NCI-H446 treated with DMSO at 0.1 percent for 48 hours (cell line): ENCODE results near the gene RPS27L.

ENCODE experiments used
- DNase-seq: peaks from one replicate; lab custom pipeline; 2025; lab: John Stamatoyannopoulos, UW

RPS27L gene

DNA sequence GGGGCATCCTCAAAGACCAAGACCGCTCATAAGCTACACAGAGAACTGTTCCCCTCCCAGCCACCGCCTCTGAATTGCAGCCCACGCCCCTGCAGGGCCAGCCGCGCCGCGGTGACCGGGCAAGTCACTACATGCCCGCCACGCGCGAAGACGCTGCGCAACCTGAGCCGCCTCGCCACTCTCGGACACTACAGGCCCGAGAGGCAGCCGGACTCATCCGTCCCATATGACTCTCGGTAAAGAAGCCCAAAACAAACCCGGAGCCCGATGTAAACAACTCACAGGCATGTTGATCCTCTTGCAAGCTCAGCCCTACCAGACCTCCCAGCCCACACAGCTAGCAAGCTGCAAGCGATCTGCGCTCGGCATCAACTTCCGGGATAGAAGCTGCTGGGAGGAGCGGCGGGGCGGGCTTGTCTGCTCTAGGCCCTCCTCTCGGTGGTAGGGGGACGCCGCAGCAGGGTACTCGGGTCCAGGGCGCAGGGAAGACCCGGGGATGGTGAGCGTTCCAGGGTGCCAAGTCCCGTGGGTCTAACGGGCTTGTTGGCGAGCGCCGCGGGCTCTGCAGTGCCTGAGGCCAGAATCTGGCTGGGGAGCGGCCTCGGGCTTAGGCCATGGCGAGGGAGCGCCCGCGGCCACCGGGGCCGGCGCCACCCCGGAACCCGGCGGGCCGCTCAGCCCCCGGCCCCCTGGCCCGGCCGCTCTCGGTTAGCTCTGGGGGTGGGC, at the start of gene RPS27L:
Gene RPS27L, minus strand, starts transcription at position 360 of the 726 bp plus-strand sequence. Its CDS starts 72 bp downstream, at position 288.
- DNase-seq = peak; percentile 82

DNA sequence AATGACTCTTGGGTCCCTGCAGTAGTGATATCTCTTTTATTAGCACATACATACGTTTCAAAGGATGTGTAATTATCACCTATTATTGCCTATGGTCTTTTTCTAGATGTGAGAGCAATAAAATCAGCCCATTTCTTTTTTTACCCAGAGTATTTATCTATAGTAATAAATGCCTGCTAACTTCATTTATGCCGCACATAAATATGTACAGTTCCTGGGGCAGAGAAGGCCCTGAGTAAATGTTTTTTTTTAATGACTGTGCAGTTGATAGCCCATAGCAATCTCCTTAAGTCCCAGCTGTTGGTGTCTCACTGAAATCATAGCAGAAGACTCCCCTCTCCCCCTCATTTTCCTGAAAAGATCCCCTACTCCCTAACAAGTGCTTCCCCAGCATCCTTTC, 48.8 kb upstream of the RPS27L start:
- no peak for DNase-seq

DNA sequence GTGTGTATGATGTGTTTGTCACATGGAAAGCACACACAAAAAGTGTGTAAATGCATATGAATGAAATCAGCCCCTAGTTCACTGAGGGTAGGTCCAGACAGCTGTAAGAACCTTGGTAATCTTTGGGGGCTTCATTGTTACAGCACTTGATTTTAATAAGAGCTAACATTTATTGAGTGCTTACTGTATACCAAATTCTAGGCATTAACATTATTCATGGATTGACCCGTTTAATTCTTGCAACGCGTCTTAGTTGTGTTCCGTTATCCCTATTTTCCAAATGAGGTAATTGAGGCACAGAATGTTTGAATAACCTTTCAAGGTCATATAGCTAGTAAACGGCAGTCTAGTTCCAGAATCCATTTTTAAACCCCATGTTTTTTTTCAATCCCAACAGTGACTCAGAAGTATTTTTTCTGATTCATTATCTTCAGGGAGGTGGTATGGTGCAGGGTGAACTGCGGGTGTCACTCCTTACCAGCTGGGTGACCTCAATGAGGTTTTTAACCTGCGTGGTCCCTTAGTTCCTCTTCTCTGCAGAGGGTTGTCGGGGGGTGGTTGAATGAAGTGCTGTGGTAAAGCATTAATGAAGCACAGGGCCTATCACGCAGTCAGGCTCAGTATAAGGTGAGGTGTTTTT, 46.3 kb upstream of the RPS27L start:
- no peak for DNase-seq

DNA sequence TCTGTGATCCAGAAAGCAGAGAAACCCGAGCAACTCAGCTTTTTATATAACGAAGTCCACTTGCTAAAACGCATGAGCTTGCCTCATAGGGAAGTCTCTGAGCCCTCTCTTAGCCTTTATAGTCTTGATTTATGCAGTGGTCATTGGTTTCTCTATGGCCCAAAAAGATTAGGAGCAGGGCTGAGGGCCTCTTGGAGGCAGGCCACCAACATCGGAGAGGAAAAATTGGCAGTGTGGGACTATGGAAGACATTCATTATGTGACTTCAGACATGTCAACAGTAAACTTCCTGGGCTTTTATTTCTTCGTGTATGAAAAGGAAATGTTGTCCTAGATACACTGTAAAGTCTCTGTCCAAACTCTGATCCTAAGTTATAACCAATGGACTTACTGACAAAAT, 45.6 kb upstream of the RPS27L start:
- DNase-seq = no peak

DNA sequence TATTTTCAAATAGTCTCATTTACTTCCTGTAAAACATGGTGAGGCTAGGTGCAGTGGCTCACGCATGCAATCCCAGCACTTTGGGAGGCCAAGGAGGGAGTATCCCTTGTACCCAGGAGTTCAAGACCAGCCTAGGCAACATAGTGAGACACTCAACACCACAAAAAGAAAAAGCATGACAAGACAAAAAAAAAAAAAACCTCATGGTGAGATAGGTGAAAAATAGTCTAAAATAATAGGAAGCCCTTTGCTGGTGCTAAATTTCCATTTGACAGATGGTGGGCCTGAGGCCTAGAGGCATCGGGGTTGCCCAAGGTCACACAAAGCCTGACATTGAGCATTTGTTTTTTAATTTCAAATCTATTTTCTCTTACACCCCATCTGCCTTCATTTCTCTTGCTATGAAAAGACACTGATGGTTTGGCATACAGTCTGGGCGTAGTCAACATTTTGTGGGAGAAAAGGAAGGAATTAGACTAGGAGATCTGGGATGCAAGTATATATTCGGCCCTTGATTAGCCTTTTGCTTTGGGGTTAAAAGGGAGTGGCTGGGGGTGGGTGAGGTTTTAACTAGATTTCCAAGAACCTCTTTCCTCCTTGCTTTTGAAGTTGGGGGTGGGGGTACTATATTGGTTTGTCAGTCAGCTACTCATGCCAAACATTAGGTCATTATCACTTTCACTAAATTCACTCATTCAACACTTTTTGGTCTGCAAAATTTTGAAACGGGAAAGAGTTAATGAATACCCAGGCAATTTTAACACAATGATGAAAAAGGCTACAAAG, 43.4 kb upstream of the RPS27L start:
- no peak for DNase-seq

DNA sequence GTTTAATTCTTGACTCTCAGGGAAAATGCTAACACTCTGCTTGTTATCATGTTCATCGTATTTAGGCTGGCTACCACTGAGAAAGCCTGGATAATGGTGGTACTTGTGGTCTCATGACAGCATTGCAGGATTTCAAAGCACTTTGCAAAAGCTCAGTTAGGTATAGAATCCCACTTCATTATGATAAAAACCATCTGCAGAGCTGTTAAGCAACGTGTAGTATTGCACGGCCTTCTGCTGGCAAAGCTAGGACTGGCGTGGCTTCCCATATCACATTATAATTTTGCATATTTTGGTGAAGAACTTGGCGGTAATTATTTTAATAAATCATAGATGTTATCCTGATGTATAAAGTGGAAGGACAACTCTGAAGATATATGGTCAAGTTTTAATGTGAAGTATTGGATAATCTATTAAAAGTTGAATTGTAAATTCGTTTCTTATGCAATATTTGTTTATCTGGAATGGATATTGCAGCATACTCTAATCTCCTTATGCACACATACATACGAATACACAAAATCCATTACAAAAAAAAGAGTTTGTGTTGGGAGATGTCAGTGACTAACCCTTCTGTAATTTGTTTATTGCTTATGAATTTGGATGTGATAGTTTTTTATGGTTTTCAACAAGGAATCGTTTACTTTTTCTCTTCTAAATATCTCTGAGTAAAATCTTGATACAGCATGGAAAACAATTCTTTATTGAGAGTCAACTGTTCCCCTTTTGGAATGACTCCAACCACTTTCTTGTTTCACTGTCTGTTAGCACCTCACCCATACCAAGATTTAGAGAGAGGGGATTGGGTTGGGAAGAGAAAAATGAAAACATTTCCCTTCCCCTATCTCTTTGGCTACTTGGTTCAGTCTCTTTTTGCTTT, 41.3 kb upstream of the RPS27L start:
- peak; percentile 41 for DNase-seq

DNA sequence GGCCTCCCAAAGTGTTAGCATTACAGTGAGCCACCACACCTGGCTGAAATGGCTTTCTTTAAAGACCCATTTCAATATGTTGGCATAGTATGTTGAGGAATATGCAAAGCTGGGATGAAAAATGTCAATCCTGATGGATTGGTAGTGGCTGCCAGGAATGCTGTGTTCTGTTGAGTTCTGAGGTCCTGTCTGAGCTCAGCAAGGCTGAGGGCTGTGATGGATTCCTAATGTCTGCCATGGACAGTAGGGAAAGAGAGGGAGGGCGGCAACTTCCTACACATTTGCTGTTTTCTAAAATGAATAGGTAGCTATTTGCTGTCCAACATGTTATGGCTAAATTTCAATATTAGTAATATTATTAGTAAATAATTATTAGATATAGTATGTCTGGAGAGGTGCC, 40.3 kb upstream of the RPS27L start:
- DNase-seq = no peak

DNA sequence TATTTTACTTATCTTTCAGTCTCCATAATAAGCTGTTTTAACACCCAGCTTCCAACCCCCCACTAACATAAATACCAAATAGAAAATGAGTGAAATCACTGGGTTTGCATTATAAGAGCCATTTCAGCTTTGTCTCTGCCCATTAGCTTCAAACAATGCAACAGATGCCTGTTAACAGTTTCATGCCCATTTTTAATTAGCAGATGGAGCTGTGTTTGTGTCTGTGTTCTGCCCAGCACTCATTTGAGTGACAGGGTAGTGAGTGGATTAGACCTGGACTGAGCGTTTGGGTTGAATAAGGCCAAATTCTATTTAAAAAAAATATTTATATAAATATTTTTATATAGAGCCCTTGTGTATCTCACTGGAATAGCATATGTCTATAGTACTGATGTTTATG, 39.6 kb upstream of the RPS27L start:
- DNase-seq = peak; percentile 83

DNA sequence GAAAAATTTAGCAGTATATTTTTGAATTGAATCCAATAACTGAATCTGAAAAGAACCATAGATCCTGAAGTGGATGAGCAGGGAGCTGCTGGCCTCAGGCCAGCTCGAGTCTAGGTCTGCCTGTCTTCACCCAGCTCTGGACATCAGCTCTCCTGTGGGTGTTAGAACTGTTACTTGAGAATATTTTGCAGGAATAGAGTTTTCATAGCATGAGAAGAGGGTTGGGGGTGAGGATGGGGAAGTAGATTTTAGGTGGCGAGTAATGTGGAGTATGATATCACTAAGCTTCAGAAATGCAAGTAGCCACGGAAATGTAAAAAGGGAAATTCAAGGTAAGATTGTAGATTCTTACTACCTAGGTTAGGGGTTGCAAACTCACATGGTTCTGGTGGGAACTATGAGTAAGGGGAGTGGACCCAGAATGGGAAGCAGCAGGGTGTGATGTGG, 38.3 kb upstream of the RPS27L start:
- DNase-seq = peak; percentile 33

DNA sequence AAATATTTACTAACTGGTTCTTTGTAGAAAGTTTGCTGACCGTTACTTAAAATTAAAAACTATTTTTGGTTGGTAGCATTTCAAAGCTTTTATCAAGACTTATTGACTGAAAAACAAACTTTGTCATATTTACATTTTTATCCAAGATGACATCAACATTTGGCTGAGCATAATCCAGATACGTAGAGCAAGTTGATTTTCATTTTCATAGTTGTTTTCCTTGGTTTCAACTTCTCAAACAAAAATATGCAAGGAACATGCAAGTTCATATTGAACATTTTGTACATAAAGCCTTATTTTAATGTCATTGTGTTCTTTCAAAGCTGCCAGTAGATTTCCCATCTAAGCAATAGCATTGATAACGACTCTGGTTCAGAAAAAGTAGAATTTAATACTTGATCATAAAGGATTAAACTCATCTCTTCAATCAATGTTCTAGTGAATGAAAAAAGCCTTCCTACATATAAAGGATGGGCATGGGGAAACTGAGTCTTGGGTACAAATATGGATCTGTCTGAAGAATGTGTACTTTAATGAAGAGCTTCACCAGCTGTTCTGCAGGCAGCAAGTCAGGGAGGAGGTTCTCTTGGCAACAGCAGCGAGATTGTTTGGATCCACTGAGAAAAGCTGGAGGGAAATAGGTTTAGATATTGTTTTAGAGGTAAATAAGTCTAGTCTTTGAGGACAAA, 37.7 kb upstream of the RPS27L start:
- DNase-seq = no peak

DNA sequence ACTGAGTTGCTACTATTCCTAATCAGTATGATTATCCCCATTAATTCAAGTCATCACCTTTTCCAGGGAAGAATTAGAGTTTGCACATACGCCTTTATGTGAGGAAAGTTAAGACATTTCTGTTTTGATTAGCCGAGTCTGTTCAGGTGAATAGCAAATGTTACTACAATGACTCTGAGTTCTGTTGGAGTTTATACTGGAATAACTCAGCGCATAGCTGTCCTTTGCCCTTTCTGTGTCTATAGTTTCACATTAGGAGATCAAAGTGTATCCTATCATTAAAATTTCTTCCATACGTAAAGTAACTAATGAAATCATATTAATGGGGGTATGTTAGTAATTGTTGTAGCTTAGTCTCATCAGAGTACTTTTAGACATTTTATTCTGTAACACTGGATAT, 37.0 kb upstream of the RPS27L start:
- no peak for DNase-seq

DNA sequence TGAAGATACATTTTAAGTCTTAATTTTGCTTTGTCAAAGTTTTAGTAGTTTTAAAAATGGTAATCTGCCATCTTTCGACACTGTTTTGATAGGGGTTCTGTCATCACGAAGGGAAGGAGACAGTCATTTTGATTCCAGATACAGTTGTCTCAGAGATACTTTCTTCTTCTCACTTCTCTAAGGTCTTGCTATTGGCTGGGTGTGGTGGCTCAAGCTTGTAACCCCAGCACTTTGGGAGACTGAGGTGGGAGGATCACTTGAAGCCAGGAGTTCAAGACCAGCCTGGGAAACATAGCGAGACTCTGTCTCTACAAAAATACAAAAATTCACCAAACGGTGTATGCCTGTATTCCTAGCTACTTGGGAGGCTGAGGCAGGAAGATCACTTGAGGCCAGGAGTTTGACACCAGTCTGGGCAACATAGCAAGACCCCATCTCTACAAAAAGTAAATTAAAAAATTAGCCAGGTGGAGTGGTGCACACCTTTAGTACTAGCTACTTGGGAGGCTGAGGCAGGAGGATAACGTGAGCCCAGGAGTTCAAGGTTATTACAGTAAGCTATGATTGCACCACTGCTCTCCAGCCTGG, 35.4 kb upstream of the RPS27L start:
- DNase-seq = no peak

DNA sequence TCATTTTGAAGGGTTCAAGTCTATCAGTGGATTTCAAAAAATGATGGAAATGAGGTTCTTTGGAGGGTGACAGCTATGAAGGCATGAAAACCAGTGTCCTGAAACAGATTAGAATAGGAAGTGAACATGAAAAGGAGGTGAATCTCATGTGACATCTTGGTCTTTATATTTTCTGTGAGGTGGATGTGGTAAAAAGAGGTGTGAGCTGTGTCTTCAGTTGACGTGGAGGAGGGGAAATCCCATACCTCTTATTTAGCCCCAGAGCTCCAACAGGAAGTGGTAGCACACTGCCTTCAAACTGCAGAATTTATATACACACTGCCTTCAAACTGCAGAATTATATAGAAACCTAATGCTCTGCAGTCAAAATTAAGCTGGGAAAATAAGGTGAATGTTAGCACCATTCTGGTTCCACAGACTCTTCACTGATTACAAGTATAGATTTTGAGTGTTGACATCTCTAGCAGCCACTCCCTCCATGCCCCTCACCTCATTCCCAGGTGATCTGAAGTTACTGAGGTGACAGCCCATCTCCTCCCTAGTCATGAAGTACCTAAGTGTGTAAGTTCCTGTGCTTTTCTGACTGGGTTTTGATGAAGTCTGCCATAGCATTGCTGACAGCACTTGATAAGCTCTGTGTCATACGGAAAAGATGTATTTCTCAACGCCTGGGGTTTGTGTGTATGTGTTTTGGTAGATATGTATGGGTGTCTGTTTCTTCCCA, 34.8 kb upstream of the RPS27L start:
- DNase-seq = no peak

DNA sequence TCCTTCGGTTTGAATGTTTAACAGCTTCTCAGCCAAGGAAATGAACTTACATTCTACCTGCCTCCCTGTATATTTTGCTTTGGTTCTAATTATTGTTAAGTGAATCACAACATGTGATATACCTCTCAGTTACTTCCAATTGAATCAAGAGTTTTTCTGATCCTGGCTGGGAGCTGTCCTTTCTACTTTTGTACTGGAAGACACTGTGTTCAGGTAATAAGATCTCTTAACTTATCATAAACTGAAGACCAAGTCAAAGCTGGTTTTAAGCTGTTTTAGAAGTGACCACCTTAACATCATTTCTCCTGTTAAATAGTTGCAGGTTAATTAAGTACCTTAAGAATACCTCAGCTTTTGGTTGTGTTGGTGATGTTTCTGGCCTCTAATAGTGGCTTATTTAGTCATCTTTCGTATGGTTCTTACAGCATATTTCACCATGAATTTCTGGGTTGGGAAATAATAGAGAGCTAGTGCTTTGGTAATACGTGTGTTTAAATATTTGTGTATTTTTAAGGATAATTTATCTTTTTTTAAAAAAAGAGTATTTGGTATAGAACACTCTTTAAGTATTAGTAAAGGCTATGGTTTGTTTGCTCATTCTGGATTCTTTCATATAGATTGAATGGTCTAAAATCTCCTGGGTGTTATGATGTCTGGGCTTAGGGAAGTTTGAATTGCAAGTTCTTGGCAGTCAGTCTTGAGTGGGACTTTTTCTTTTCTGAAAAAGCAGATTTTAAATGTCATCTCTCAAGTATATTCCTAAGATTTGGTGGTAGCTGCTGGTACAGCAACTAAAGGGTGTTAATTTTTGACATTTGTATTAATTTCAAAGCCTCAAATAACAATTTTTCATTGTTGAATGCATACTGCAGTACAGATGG, 33.7 kb upstream of the RPS27L start:
- no peak for DNase-seq

DNA sequence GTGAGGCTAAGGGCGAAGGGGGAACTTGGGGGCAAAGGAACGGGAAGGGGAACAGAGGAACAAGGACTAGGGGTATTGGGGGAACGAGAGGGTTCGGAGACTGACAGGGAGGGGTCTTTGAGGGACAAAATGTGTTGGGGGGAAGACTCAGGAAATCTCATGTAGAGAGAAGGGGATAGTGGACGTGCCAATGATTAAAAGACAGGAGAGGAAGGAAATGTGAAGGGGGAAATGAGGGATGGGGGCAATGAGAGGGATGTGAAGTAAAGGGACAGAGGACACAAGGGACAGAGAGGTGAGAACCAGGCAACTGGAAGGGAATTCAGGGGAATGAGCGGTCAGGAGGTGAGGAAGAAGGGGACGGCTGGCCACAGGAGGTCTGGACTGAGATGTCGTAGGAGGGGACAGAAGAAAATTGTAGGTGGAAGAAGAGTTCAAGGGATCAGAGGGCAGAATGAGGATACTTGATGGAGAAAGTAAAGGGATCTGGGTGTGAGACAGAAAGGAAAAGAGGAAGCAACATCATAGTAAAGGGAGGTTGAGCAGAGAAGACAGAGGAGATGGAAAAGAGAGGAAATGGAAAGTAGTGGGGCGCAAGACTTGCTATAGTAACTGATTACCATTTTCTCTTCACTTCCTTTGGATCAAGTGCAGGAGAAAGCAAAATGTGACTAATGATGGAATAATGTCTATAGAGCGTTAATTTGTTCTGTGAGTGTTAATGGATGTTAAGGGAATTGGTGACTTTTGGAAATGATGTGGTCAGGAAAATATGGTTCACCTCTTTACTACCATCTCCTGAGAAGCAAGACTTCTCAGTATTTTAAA, 32.9 kb upstream of the RPS27L start:
- DNase-seq = no peak

DNA sequence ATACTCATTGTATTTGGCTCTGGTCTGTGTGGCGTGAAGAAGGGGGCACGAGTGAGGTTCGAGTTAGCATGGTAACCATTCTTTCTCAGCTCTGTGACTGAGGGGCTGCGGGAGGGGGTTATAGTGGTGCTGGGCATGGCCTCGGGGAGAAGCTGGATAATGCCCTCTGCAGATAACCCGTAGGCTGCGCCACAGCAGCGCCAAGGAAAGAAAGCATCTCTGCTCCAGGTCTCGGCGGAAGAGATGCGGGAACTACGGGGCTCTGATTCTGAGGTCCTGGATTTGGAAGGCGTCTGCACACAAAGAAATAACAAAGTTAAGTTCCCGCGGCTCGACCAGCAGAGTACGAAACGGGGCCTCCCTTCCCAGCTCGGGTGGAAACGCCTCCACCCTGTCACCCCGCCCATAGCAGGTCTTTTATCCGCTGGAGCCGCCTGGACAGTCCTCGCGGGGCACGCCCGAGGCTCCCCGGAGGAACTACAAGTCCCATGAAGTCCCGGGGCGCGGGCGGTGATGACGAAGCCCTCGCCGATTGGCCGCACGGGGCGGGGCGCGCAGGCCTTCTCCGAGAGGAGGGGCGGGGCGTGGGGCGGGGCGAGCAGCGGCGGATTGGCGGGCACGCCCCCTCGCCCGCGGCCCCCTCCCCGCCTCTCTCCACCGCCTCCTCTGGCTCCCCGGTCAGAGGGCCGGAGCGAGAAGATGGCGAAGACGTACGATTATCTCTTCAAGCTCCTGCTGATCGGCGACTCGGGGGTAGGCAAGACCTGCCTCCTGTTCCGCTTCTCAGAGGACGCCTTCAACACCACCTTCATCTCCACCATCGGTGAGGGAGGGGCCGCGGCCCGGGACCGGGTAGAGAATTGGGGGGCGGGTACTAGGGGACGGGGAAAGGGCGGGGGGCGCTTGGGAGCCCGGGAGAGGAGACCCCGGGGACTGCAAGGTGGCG, 31.9 kb upstream of the RPS27L start, which contains the start of gene RAB8B:
Gene RAB8B, plus strand, starts transcription at position 681 of the 946 bp plus-strand sequence. Its CDS starts 19 bp downstream, at position 700.
- DNase-seq = peak; percentile 92
